B cell (primary cell): Measurements from ENCODE around the gene GPR35. TPM values are rescaled to one million over a fixed set of nuclear protein-coding genes. Genes with fewer than 3 reads are reported as not detected.

Experiments used
- ATAC-seq: fragments of 200-7000 bp; cut with Tn5 transposase; one replicate; pipeline ENCODE4 v1.10.0; 2021; ENCODE audit warnings: low read depth, mild to moderate bottlenecking, moderate number of reproducible peaks, moderate library complexity
- CTCF ChIA-PET: fragments of 350-600 bp; sonication (Branson Sonifier 250); formaldehyde crosslinking; loops from one replicate; lab custom pipeline; 2021; ENCODE audit warnings: antibody characterized with exemption, inconsistent platforms; lab: Charles Lee
- POLR2A ChIA-PET: fragments of 350-600 bp; sonication (Branson Sonifier 250); formaldehyde crosslinking; loops from one replicate; lab custom pipeline; 2021; ENCODE audit warnings: antibody characterized with exemption; lab: Charles Lee
- DNase-seq: peaks from one replicate; pipeline ENCODE4 v3.0.0; 2013
- H2AFZ ChIP-seq: 2 replicates; pipeline ENCODE4 v1.6.1; 2012; ENCODE audit warnings: mild to moderate bottlenecking, low read depth, low read length; ENCODE audit not compliant: insufficient read depth, poor library complexity, severe bottlenecking
- H3K27ac ChIP-seq, 2 donors: 1 replicate in 1 of 2; 2 replicates in 1 of 2; pipeline ENCODE4 v1.5.1; 2012 to 2013; ENCODE audit warnings: low read length in 2 of 2, mild to moderate bottlenecking in 2 of 2, moderate library complexity in 1 of 2
- H3K27me3 ChIP-seq, 4 experiments: fragments of 200-600 bp in 1 of 4; sonication (generic) in 1 of 4; replicated peaks in 1 of 4; 1 replicate in 2 of 4; 2 replicates in 2 of 4; pipeline versions ENCODE4 v1.6.1 to v1.7.0; 2013 to 2016; ENCODE audit warnings: low read length in 3 of 4, mild to moderate bottlenecking in 2 of 4, mixed read lengths in 1 of 4, moderate library complexity in 1 of 4; ENCODE audit not compliant: insufficient read depth in 4 of 4, control insufficient read depth in 3 of 4; ENCODE audit errors: control extremely low read depth in 1 of 4
- H3K36me3 ChIP-seq, 2 experiments: replicated peaks in 1 of 2; 1 replicate in 1 of 2; 2 replicates in 1 of 2; pipeline versions ENCODE4 v1.6.1 to v1.7.1; 2013; ENCODE audit warnings: low read length in 1 of 2; ENCODE audit not compliant: insufficient read depth in 2 of 2, control insufficient read depth in 1 of 2; ENCODE audit errors: control extremely low read depth in 1 of 2, extremely low read depth in 1 of 2
- H3K4me1 ChIP-seq, 2 donors: fragments of 200-600 bp in 1 of 2; sonication (generic) in 1 of 2; 1 replicate in 1 of 2; 2 replicates in 1 of 2; pipeline versions ENCODE4 v1.5.1 to v1.6.1; 2013 to 2017; ENCODE audit warnings: low read length in 2 of 2; ENCODE audit not compliant: control insufficient read depth in 2 of 2, insufficient read depth in 2 of 2
- H3K4me2 ChIP-seq: replicated peaks from 2 replicates; pipeline ENCODE3; 2012; ENCODE audit warnings: mild to moderate bottlenecking, low read depth, low read length; ENCODE audit not compliant: poor library complexity, severe bottlenecking
- H3K4me3 ChIP-seq, 5 experiments: fragments of 200-600 bp in 1 of 5; sonication (generic) in 1 of 5; 1 replicate in 3 of 5; 2 replicates in 2 of 5; pipeline versions ENCODE4 v1.5.1 to v1.7.0; 2011 to 2016; ENCODE audit warnings: low read length in 4 of 5, mild to moderate bottlenecking in 4 of 5, low read depth in 2 of 5, control low read depth in 1 of 5, moderate library complexity in 1 of 5; ENCODE audit not compliant: insufficient read depth in 1 of 5; ENCODE audit errors: control extremely low read depth in 1 of 5, extremely low read depth in 1 of 5
- H3K79me2 ChIP-seq: fragments of 200-600 bp; sonication (generic); one replicate; pipeline ENCODE4 v1.6.0; 2016; ENCODE audit warnings: low read length; ENCODE audit not compliant: control insufficient read depth, insufficient read depth
- H3K9ac ChIP-seq: fragments of 200-600 bp; sonication (generic); 2 replicates; pipeline ENCODE4 v1.6.1; 2017; ENCODE audit warnings: mild to moderate bottlenecking, low read length, moderate library complexity
- H3K9me3 ChIP-seq, 3 donors: one replicate each; pipeline versions ENCODE4 v1.6.1 to v1.7.1; 2013; ENCODE audit warnings: low read length in 2 of 3; ENCODE audit not compliant: control insufficient read depth in 2 of 3, insufficient read depth in 1 of 3; ENCODE audit errors: control extremely low read depth in 1 of 3
- H4K20me1 ChIP-seq: 2 replicates; pipeline ENCODE4 v1.6.0; 2012; ENCODE audit warnings: mild to moderate bottlenecking, low read length; ENCODE audit not compliant: insufficient read depth, control insufficient read depth, poor library complexity, severe bottlenecking
- H3K27ac Mint-ChIP-seq: one replicate; pipeline ENCODE4 v1.8.0; 2021; ENCODE audit warnings: mixed read lengths
- H3K27me3 Mint-ChIP-seq: one replicate; pipeline ENCODE4 v1.8.0; 2021; ENCODE audit warnings: mixed read lengths
- H3K4me1 Mint-ChIP-seq: one replicate; pipeline ENCODE4 v1.8.0; 2021; ENCODE audit warnings: mixed read lengths
- H3K4me3 Mint-ChIP-seq: one replicate; pipeline ENCODE4 v1.8.0; 2021; ENCODE audit warnings: mixed read lengths
- H3K9me3 Mint-ChIP-seq: one replicate; pipeline ENCODE4 v1.8.0; 2022; ENCODE audit warnings: mixed read lengths; ENCODE audit not compliant: insufficient read depth
- EZH2 ChIP-seq: IDR thresholded peaks from 2 replicates; pipeline ENCODE4 v1.6.1; 2012; ENCODE audit warnings: borderline replicate concordance, low read depth, mild to moderate bottlenecking, moderate library complexity, low read length; ENCODE audit not compliant: insufficient read depth, poor library complexity, severe bottlenecking
- WGBS: methylation state at CpG from one replicate; pipeline ENCODE4 v1.1.5; 2013; ENCODE audit warnings: missing lambda C conversion rate; ENCODE audit not compliant: insufficient coverage; 5-methylcytosine and 5-hydroxymethylcytosine counted together
- intact Hi-C: fragments of 100-400 bp; cut with micrococcal nuclease; formaldehyde crosslinking; loops from one replicate; pipeline ENCODE4 v1.10.0; 2022
- polyA plus RNA-seq: library from polyadenylated mRNA; depleted of rRNA; stranded (reverse); fragments of >200 nt; gene quantifications from 2 replicates; pipeline ENCODE4 v1.2.3, GENCODE V29; 2012
- total RNA-seq, 2 donors: library from RNA; stranded (reverse); fragments of 120-200 nt in 1 of 2; gene quantifications; 1 replicate in 1 of 2; 2 replicates in 1 of 2; pipeline versions ENCODE4 v1.2.3 to v1.2.4, GENCODE V29; 2013 to 2022
- TF ChIP-seq, protein P1 (sequence below): fragments of 200-600 bp; IDR thresholded peaks from one replicate; pipeline ENCODE4 v1.8.0; 2022; ENCODE audit warnings: antibody characterized with exemption, mild to moderate bottlenecking

The GPR35 gene
- total and polyA plus RNA-seq, 2 donors (not counting 1 experiment from before 2014, with no cell fraction given): 1.8 to 9.6 TPM

DNA sequence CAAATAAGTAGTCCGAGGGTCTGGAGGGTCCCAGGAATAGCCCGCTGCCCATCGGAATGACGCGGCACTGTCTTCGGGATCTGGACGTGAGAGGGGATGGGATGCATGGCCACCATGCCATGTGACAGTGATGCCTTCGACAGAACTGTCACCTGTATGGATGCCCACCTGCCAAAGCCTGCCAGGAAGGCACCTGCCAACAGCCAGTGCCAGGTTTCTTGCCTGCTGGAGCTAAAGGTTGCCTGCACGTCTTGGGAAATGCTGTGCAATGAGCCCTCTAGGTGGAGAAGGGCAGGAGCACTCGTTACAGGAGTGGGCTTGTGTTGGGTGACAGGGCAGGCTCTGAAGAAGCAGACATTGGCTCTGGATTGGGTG lies 20.5 kb downstream of the GPR35 start:
- no peak overlapping the region for H3K4me3 Mint-ChIP-seq

DNA sequence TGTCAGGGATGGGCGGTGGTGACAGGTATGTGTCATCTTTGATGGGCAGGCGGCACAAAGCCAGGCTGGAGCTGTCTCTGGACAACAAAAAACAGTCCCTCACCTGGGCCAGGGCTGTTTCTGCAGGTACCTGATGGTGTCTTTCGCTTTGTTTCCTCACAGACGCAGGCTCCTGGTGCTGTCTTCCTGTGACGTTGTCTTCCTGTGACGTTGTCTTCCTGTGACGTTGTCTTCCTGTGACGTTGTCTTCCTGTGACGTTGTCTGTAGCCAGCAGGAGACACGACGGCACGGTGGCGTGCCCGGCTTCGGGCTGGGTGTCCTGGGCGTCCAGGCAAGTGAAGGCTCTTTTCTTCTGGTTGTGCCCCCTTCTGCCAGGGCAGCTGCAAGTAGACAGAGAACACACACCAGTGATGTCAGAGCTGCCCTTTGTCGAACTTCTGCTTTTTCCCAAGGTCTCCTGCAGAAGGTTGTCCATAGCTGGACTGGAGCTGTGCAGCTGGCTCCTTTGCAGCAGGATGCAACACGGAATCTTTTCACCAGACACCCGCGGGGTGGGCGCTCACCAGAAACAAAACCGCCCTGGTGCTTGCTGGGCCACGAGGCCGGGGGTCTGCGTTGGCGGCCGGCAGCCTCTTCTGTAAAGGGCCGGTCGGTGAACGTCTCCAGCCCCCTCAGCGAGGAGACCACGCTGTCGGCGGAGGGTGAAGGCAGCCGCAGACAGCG lies 21.1 kb downstream of the GPR35 start:
- Mint-ChIP-seq H3K27ac (no peak overlapping the region), H3K4me3 (no peak overlapping the region), H3K4me1 (no peaks in the 10 kb centered on the region), H3K9me3 (no peaks in the 10 kb centered on the region), H3K27me3 (peaks cover 29% of the 10 kb centered on the region)
- Histone ChIP-seq H3K4me2 (no peak overlapping the region), H4K20me1 (no peaks in the 10 kb centered on the region), H3K9ac (no peak overlapping the region), H3K27me3 (peaks cover 0 to 37% (median 5%) of the 10 kb centered on the region in 4 experiments), H3K4me3 (no peak overlapping the region), H3K36me3 (no peaks in the 10 kb centered on the region), H3K79me2 (no peaks in the 10 kb centered on the region), H3K4me1 (no peaks in the 10 kb centered on the region), H3K27ac (no peak overlapping the region), H3K9me3 (peaks cover 0 to 14% (median 0%) of the 10 kb centered on the region in 3 donors), H2AFZ (no peak overlapping the region)
- ChIA-PET POLR2A (no interaction called here), CTCF (no interaction called here)
- 79% methylated on average over 36 of the region's 36 CpGs for WGBS
- DNase-seq (no peak), ATAC-seq (no peak)
- TF ChIP-seq, protein P1, sequence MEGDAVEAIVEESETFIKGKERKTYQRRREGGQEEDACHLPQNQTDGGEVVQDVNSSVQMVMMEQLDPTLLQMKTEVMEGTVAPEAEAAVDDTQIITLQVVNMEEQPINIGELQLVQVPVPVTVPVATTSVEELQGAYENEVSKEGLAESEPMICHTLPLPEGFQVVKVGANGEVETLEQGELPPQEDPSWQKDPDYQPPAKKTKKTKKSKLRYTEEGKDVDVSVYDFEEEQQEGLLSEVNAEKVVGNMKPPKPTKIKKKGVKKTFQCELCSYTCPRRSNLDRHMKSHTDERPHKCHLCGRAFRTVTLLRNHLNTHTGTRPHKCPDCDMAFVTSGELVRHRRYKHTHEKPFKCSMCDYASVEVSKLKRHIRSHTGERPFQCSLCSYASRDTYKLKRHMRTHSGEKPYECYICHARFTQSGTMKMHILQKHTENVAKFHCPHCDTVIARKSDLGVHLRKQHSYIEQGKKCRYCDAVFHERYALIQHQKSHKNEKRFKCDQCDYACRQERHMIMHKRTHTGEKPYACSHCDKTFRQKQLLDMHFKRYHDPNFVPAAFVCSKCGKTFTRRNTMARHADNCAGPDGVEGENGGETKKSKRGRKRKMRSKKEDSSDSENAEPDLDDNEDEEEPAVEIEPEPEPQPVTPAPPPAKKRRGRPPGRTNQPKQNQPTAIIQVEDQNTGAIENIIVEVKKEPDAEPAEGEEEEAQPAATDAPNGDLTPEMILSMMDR: no peak
- TF ChIP-seq EZH2: no peak
- intact Hi-C loops: no loop called here

More for the DNA sequence above, 20.5 kb downstream of the GPR35 start:
- Histone ChIP-seq H3K27me3 (peaks cover 0 to 31% (median 5%) of the 10 kb centered on the region in 4 experiments), H3K4me1 (no peaks in the 10 kb centered on the region), H2AFZ (no peak overlapping the region), H3K9me3 (peaks cover 0 to 13% (median 0%) of the 10 kb centered on the region in 3 donors), H3K27ac (no peak overlapping the region), H3K36me3 (no peaks in the 10 kb centered on the region), H3K4me2 (no peak overlapping the region), H3K79me2 (no peaks in the 10 kb centered on the region), H3K4me3 (no peak overlapping the region), H4K20me1 (no peaks in the 10 kb centered on the region), H3K9ac (no peak overlapping the region)
- TF ChIP-seq, protein P1: no peak
- no peak for TF ChIP-seq EZH2
- POLR2A ChIA-PET: no interaction called here
- peaks cover 23% of the 10 kb centered on the region for H3K27me3 Mint-ChIP-seq
- H3K9me3 Mint-ChIP-seq: no peaks in the 10 kb centered on the region
- CTCF ChIA-PET: no interaction called here
- ATAC-seq: no peak
- H3K4me1 Mint-ChIP-seq: no peaks in the 10 kb centered on the region
- 92% methylated on average over 10 of the region's 10 CpGs for WGBS
- no peak overlapping the region for H3K27ac Mint-ChIP-seq
- intact Hi-C loops: no loop called here
- DNase-seq: no peak
